Activated gamma-delta T cell treated with anti-CD3 and anti-CD28 coated beads, Interleukin-2, amount 50 U/mL, for 16 hours (primary cell): ENCODE results near the gene SHISA9.
"Not testable (repeated sequence)": the region's sequence is repeated elsewhere in the genome, so short reads cannot be mapped to it uniquely, and the experiment has no call there.

Experiments
- DNase-seq: peaks from one replicate; pipeline ENCODE4 v3.0.0-alpha.2; 2020; ENCODE audit warnings: low read depth

The SHISA9 gene

GRCh38 chr16:12901597-12902461, at the start of gene SHISA9:
TSS of gene SHISA9 (plus strand) at chr16:12901598.
- DNase-seq, result no peak

GRCh38 chr16:12853972-12854371, 47.4 kb upstream of the SHISA9 start:
- DNase-seq, result no peak

GRCh38 chr16:12857435-12857834, 44.0 kb upstream of the SHISA9 start:
- not testable (repeated sequence) for DNase-seq

GRCh38 chr16:12862327-12862726, 39.1 kb upstream of the SHISA9 start:
- DNase-seq, result no peak

GRCh38 chr16:12862941-12863340, 38.5 kb upstream of the SHISA9 start:
- DNase-seq, result no peak

- no peak for DNase-seq
Observed at GRCh38 chr16:12866981-12867551, 34.3 kb upstream of the SHISA9 start.

GRCh38 chr16:12868169-12868568, 33.2 kb upstream of the SHISA9 start:
- DNase-seq, result no peak

GRCh38 chr16:12868788-12869187, 32.6 kb upstream of the SHISA9 start:
- DNase-seq, result no peak

- no peak for DNase-seq
Observed at GRCh38 chr16:12869698-12870427, 31.5 kb upstream of the SHISA9 start.

GRCh38 chr16:12871784-12872183, 29.6 kb upstream of the SHISA9 start:
- no peak for DNase-seq

GRCh38 chr16:12874186-12874585, 27.2 kb upstream of the SHISA9 start:
- no peak for DNase-seq

GRCh38 chr16:12876778-12877177, 24.6 kb upstream of the SHISA9 start:
- DNase-seq, result no peak

GRCh38 chr16:12878973-12879372, 22.4 kb upstream of the SHISA9 start:
- DNase-seq, result no peak

- DNase-seq, result no peak
Observed at GRCh38 chr16:12879812-12880211, 21.6 kb upstream of the SHISA9 start.

GRCh38 chr16:12881182-12881581, 20.2 kb upstream of the SHISA9 start:
- no peak for DNase-seq

- DNase-seq, result no peak
Observed at GRCh38 chr16:12881740-12882139, 19.7 kb upstream of the SHISA9 start.

GRCh38 chr16:12885742-12886141, 15.7 kb upstream of the SHISA9 start:
- DNase-seq, result no peak

GRCh38 chr16:12891836-12892235, 9.6 kb upstream of the SHISA9 start:
- no peak for DNase-seq

- DNase-seq, result no peak
Observed at GRCh38 chr16:12893050-12893750, 8.2 kb upstream of the SHISA9 start.

- DNase-seq, result no peak
Observed at GRCh38 chr16:12896562-12896961, 4.8 kb upstream of the SHISA9 start.

GRCh38 chr16:12898551-12898950, 2.8 kb upstream of the SHISA9 start:
- DNase-seq, result no peak

GRCh38 chr16:12899529-12900143, 1.8 kb upstream of the SHISA9 start:
- no peak for DNase-seq
